Neural crest cell (in vitro differentiated cells): ENCODE results near the gene PSORS1C1. TPM values are rescaled to one million over a fixed set of nuclear protein-coding genes. Genes with fewer than 3 reads are reported as not detected.

ENCODE experiments used
- DNase-seq: peaks from one replicate; pipeline ENCODE4 v3.0.0; 2021; ENCODE audit warnings: low read depth, mixed read lengths, low spot score
- H3K27ac Mint-ChIP-seq: one replicate; pipeline ENCODE4 v1.8.0; 2021; ENCODE audit warnings: mild to moderate bottlenecking, mixed read lengths; ENCODE audit not compliant: unreplicated experiment
- H3K27me3 Mint-ChIP-seq: 2 replicates; pipeline ENCODE4 v1.8.0; 2021; ENCODE audit warnings: low read depth, mild to moderate bottlenecking, mixed read lengths
- H3K36me3 Mint-ChIP-seq: 2 replicates; pipeline ENCODE4 v1.8.0; 2021; ENCODE audit warnings: low read depth, mild to moderate bottlenecking, mixed read lengths
- H3K4me1 Mint-ChIP-seq: 2 replicates; pipeline ENCODE4 v1.8.0; 2021; ENCODE audit warnings: mixed read lengths
- H3K4me3 Mint-ChIP-seq: one replicate; pipeline ENCODE4 v1.8.0; 2021; ENCODE audit warnings: mild to moderate bottlenecking, mixed read lengths
- H3K9me3 Mint-ChIP-seq: 2 replicates; pipeline ENCODE4 v1.8.0; 2021; ENCODE audit warnings: mixed read lengths
- total RNA-seq: library from RNA; stranded (reverse); gene quantifications from 2 replicates; pipeline ENCODE4 v1.2.1, GENCODE V29; 2021
- TF ChIP-seq, protein P1 (sequence below): fragments of 200-600 bp; sonication (generic); conservative IDR thresholded peaks from 2 replicates; pipeline ENCODE4 v1.5.0; 2021; ENCODE audit warnings: antibody characterized with exemption, mild to moderate bottlenecking

The PSORS1C1 gene
- total RNA-seq, 1 donor from 2014 or later, result not detected

DNA sequence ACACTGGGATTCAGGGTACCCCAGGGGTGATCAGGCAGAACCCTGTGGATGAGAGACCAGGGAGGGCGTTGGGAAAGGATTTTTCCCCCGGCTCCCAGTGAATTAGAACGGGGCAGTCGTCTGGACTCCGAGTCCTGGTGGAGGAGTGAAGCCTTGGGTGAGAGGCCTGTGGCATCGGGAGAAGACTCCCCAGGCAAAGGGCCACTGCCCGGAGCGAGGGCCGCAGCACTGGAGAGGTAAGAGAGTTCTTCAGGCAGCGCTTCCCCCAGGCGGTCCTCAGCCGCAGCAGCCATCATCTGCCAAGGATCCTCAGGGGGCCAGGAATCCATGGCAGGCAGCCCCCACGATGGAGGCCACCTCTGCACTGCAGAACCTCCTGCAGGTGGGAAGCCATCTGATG lies 2.9 kb upstream of the PSORS1C1 start:
- no peaks in the 10 kb centered on the region for H3K36me3 Mint-ChIP-seq
- no peak overlapping the region for H3K4me3 Mint-ChIP-seq
- TF ChIP-seq, protein P1, sequence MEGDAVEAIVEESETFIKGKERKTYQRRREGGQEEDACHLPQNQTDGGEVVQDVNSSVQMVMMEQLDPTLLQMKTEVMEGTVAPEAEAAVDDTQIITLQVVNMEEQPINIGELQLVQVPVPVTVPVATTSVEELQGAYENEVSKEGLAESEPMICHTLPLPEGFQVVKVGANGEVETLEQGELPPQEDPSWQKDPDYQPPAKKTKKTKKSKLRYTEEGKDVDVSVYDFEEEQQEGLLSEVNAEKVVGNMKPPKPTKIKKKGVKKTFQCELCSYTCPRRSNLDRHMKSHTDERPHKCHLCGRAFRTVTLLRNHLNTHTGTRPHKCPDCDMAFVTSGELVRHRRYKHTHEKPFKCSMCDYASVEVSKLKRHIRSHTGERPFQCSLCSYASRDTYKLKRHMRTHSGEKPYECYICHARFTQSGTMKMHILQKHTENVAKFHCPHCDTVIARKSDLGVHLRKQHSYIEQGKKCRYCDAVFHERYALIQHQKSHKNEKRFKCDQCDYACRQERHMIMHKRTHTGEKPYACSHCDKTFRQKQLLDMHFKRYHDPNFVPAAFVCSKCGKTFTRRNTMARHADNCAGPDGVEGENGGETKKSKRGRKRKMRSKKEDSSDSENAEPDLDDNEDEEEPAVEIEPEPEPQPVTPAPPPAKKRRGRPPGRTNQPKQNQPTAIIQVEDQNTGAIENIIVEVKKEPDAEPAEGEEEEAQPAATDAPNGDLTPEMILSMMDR, result no peak
- H3K27me3 Mint-ChIP-seq, result peaks cover 31% of the 10 kb centered on the region
- no peaks in the 10 kb centered on the region for H3K9me3 Mint-ChIP-seq
- peaks cover 8% of the 10 kb centered on the region for H3K4me1 Mint-ChIP-seq
- DNase-seq, result no peak
- no peak overlapping the region for H3K27ac Mint-ChIP-seq

DNA sequence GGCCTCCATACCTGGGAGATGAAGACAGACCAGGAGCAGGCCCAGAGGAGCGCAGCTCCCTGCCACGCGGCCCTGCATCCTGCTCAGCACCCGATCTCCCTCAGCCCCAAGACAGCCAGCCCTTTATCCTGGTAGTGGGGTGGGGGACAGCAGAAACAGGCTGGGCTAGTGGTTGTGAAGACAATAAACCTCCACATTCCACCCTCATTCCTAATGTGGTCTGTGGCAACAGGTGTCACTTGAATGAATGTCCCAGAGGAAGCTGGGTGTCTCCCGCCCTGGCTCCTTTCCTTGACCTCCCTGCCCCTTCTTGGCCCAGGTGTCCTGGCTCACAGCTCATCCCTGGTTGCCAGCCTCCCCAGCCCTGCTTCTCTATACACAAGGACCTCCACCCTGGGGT lies 2.1 kb upstream of the PSORS1C1 start, which contains the start of gene C6orf15:
Gene C6orf15, minus strand, starts transcription at position 98 of the 400 bp plus-strand sequence. Its CDS starts 20 bp downstream, at position 78.
- H3K27ac Mint-ChIP-seq, result no peak within 1 kb of the TSS
- no peak within 1 kb of the TSS for H3K4me3 Mint-ChIP-seq
- no peaks in the 10 kb centered on the region for H3K9me3 Mint-ChIP-seq
- DNase-seq, result no peak
- peaks cover 31% of the 10 kb centered on the region for H3K27me3 Mint-ChIP-seq
- TF ChIP-seq, protein P1, result no peak
- H3K4me1 Mint-ChIP-seq, result peaks cover 8% of the 10 kb centered on the region
- no peaks in the 10 kb centered on the region for H3K36me3 Mint-ChIP-seq

DNA sequence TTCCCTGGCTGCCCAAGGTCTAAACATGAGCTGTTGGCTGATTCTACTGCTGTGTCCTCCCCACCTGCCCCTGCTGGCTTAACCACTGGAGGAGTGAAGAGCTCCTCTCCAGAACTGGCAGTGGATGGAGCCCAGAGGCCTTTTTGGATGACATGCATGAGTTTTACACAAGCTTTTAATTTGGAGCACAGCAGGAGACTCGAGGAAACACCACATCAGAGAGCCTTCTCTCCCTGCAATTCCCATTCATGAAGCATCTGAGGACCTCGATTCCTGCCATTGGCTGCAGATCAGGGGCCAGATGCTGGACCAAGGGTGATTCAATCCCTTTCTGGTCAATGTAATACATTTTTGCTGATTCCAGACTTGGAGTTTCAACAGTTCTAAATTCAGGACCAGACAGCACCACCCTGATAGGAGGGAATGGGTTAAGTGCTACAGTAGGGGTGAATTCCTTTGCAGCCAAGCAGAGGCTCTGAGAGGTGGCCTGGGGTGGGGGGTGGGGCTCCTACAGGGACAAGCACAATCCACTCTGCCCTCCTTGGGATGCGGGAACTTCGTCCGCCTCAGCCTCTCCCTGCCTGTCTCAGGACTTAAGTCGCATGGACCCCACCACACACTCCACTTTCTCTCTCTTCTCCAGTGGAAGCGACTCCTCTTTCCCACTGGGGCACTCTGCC lies 599 bp upstream of the PSORS1C1 start:
- peaks cover 8% of the 10 kb centered on the region for H3K4me1 Mint-ChIP-seq
- no peak for DNase-seq
- H3K36me3 Mint-ChIP-seq, result no peaks in the 10 kb centered on the region
- H3K27me3 Mint-ChIP-seq, result peaks cover 31% of the 10 kb centered on the region
- H3K4me3 Mint-ChIP-seq, result no peak overlapping the region
- TF ChIP-seq, protein P1, result no peak
- H3K27ac Mint-ChIP-seq, result no peak overlapping the region
- H3K9me3 Mint-ChIP-seq, result no peaks in the 10 kb centered on the region

DNA sequence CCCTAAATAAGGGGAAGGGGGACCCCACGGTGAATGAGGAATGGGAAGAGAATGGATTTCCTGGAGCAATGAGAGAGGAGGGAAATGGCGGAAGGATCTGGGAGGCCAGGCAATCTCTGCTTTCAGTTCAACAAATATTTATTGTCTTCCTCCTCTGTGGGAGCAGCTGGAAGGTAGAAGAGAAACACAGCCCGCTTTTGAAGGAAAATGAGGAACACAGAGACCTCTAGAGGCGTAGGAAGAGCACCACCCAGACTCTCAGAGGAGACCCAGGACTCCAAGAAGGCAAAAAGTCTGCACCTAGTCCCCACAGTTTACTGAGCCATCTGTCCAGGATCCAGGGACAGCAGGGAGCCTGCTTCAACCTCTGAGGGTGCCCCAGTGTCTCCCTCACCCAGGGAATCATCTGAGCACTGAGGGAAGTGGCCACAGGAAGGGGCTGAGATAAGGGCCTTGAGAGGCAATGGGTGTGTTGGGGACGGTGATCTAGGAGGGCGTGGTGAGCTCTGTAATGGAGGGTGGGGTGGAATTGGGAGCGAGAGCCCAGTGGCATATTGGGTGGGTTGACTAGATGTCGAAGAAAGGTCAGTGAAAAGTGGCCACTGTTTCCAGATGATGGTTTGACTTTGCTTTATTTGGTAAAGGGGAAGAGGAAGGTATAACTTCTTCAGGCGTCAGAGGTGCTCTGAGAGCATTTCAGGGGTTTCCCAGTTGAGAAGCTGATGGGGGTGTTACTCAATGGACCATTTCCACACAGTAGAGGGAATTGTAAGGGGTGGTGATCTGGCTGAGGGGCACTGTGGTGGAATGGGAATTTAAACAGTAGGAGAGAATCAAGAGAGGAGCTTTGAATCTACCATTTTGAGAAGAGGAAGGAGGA lies 610 bp downstream of the PSORS1C1 start:
- peaks cover 19% of the 10 kb centered on the region for H3K27me3 Mint-ChIP-seq
- DNase-seq, result no peak
- no peaks in the 10 kb centered on the region for H3K36me3 Mint-ChIP-seq
- peak overlapping the region; percentile 72 for H3K27ac Mint-ChIP-seq
- TF ChIP-seq, protein P1, result no peak
- no peaks in the 10 kb centered on the region for H3K9me3 Mint-ChIP-seq
- H3K4me3 Mint-ChIP-seq, result no peak overlapping the region
- peaks cover 8% of the 10 kb centered on the region for H3K4me1 Mint-ChIP-seq

DNA sequence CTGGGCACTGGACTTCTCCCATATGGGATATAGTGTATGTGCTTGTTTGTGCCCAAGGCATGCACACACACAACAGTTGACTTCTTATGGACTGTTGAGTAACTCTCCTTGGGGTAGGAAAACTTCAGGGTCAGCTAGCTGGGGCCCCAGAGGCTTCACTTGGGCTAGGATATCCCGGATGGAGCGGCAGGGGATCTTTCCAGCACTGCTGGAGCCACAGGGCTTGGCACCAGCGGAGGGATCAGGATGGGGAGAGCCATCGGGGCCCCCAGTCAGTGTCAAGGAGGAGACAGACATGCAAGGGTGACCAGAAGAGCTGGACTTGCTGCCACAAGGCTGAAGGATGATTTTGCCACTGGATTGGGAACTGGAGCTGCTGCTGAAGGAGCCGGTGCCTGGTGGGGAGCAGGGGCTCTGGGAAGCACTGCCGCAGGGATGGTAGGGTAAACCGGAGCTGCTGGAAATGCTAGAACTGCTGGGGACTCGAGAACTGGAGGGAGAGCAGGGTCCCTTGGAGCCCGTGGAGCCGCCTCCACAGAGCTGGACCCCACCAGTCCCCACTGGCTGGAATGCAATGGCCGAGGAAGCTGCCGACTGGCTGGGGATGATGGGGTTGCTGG lies 1.5 kb downstream of the PSORS1C1 start:
- DNase-seq, result no peak
- H3K4me1 Mint-ChIP-seq, result peaks cover 8% of the 10 kb centered on the region
- H3K27me3 Mint-ChIP-seq, result peaks cover 11% of the 10 kb centered on the region
- no peak overlapping the region for H3K27ac Mint-ChIP-seq
- H3K4me3 Mint-ChIP-seq, result no peak overlapping the region
- TF ChIP-seq, protein P1, result no peak
- H3K36me3 Mint-ChIP-seq, result no peaks in the 10 kb centered on the region
- no peaks in the 10 kb centered on the region for H3K9me3 Mint-ChIP-seq
